GM19035 (cell line): Measurements from ENCODE around the gene SLC16A8.

Experiments
- ATAC-seq: cut with Tn5 transposase; IDR thresholded peaks from one replicate; pipeline ENCODE4 v1.9.1; 2021; ENCODE audit not compliant: unreplicated experiment

SLC16A8 gene

DNA sequence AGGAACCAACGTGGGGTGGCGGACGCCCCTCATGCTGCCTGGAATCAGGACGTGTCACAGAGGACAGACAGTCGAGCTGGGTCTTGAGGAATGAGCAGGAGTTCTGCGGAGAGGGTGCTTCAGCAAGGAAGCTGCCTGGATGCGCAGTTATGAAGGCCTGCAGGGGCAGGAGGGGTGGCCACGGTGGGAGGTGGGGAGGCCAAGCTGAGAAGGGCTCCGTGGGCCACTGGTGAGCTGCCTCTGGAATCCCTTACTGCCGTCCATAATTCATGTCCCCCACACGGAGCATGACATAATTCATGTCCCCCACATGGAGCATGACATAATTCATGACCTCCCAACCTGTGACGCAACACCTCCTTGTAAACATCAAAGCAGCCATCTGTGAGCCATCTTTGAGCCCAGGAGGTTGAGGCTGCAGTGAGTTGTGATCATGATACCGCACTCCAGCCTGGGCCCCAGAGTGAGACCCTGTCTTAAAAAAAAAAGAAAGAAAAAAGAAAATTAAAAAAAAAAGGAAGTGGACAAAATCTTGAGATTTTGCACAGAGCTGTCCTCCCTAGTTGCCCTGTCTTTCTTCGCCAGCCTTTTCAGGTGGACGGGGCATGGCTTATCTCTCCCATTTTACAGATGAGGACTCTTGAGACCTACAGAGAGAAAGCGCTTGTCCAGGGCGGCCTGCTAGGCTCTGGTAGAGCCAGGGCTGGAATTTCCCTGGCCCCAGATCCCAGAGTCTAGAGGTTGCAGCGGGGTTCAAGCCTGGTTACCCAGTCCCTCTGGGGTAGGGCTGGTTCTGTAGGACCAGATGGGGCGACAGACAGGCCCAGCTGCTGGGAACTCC lies 51.1 kb downstream of the SLC16A8 start:
- ATAC-seq: no peak

DNA sequence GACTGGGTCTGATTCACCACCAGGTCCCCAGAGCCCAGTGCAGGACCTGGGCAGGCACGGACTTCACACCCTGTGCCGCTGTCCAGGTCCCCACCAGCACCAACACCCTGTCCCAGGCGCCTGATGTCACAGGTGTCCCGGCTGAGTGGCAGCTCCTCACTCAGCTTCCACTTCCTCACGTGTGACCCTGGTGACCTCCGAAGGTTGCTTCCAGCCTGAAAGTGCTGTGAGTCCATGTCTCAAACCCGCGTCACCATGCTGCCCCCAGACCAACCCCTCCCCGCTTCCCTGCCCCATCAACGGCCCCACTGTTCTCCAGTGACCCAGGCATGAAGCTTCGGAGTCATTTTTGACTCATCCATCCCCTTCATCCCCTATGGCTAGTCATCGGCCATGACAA lies 52.5 kb downstream of the SLC16A8 start:
- ATAC-seq: no peak

GRCh38 chr22:38030311-38031133 lies 53.5 kb downstream of the SLC16A8 start:
- ATAC-seq: no peak

DNA sequence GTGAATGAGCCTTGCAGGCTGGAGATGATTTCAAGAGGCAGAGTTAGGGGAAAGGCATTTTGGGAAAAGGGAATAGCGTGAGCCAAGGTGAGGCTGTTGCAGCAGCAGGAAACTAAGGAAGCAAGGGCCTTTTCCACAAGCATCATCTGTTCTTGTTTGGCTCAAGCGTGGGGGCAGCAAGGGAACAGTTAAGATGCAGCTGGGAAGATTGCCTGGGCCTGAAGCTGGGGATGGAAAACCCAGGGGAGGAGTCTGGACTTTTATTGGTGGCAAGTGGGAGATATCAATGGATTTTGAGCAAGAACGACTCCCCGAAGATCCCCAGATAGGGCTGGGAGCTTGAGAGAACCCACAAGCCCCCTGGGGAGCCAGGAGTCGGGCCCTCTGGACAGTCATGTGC lies 54.1 kb downstream of the SLC16A8 start:
- ATAC-seq: no peak

- ATAC-seq: no peak
Measured at GRCh38 chr22:38029370-38029769, 54.6 kb downstream of the SLC16A8 start.

DNA sequence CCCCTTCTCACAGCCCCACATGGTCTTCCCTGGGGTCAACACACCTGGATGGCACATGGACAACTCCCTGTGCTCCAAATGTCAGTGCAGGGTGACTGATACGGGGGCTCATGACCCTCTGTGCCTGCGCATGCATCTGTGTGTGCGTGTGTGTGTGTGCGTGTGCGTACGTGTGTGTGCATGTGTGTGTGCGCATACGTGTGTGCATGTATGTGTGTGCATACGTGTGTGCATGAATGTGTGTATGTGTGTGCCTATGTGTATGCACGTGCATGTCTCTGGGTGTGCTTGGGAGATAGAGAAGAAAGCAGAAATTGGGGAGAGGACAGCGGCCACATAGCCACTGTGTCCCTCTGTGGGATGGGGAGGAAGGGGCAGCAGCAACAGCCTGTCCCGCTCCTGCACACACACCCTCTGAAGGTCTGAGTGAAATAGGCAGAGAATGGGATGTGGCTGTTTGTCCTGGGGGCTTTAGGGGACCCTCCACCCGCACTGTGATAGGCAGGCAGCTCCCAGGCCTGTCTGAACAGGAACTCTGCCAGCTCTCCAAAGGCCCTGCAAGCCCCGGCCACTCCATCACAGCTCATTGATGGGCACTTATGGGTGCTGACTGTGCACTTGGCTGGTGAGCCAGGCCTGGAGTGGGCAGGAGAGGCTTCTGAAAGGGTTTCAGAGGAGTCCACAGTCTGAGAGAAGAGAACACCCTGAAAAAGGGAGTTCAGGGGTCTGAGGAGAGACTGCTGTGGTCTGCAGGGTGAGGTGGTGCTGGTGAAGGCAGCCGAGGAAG lies 55.4 kb downstream of the SLC16A8 start:
- ATAC-seq: no peak
